ENCODE measurements around the gene TMEM170A. TPM values are rescaled to one million over a fixed set of nuclear protein-coding genes. Genes with fewer than 3 reads are reported as not detected.

TMEM170A gene
- total RNA-seq, 1 experiment from 2014 or later = 45.6 TPM

GRCh38 chr16:75462806-75463205 lies 1.7 kb downstream of the TMEM170A start (continued):
- TF ChIP-seq E2F4 (CRISPR knock-in tag; IDR thresholded peaks at IDR 0.05; ENCODE audit: borderline replicate concordance, low read depth) (no peak), USF1 (CRISPR knock-in tag; IDR thresholded peaks at IDR 0.05) (no peak), NR2C2 (CRISPR knock-in tag; IDR thresholded peaks at IDR 0.05) (no peak), ATF1 (CRISPR knock-in tag; IDR thresholded peaks at IDR 0.05) (no peak), IRF1 (CRISPR knock-in tag; IDR thresholded peaks at IDR 0.05) (no peak), ATF2 (CRISPR knock-in tag; IDR thresholded peaks at IDR 0.05; ENCODE audit: borderline replicate concordance, low read depth) (no peak), TEAD1 (CRISPR knock-in tag; IDR thresholded peaks at IDR 0.05) (no peak), ESRRA (CRISPR knock-in tag; IDR thresholded peaks at IDR 0.05; ENCODE audit: borderline replicate concordance) (no peak), MAX (CRISPR knock-in tag; IDR thresholded peaks at IDR 0.05) (no peak)

DNA sequence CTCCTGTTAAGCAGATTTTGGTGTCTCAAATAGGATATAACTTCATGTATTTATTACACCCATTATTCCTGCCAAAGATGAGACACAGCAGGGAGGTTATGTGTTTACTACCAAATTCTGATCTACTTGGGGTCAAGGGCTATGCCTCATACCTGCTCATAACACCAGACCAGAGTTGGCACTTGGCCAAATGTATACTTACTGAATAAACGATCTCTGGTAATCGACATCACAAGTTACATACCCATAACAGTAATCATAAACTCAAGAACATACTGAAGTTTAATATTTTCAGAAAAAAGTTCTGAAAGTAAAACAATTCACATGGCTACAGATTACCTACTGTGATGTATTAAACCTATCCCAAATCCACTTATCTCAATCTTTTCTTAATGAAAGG lies 2.9 kb downstream of the TMEM170A start:
- ChIA-PET POLR2A (no interaction called here), CTCF (no interaction called here)
- DNase-seq (ENCODE audit: low spot score) = no peak
- no peak for ATAC-seq
- H3K27ac Mint-ChIP-seq = no peak overlapping the region
- no peak overlapping the region for H3K4me3 Mint-ChIP-seq
- H3K36me3 Mint-ChIP-seq = peaks cover 4% of the 10 kb centered on the region
- H3K4me1 Mint-ChIP-seq = peaks cover 53% of the 10 kb centered on the region
- H3K27me3 Mint-ChIP-seq (ENCODE audit: low read depth) = no peaks in the 10 kb centered on the region
- H3K9me3 Mint-ChIP-seq = no peaks in the 10 kb centered on the region
- TF ChIP-seq USF2 (CRISPR knock-in tag; IDR thresholded peaks at IDR 0.05) = no peak
- no peak for TF ChIP-seq ZSCAN18 (CRISPR knock-in tag; IDR thresholded peaks at IDR 0.05)
- TF ChIP-seq ZNF416 (CRISPR knock-in tag; IDR thresholded peaks at IDR 0.05) = no peak
- no peak for TF ChIP-seq IRF2 (CRISPR knock-in tag; IDR thresholded peaks at IDR 0.05; ENCODE audit: borderline replicate concordance, low read depth)
- TF ChIP-seq NFE2L1 (CRISPR knock-in tag; IDR thresholded peaks at IDR 0.05) = no peak
- no peak for TF ChIP-seq CREB1 (CRISPR knock-in tag; IDR thresholded peaks at IDR 0.05)
- TF ChIP-seq FOXP4 (CRISPR knock-in tag; IDR thresholded peaks at IDR 0.05) = no peak
- no peak for TF ChIP-seq NR2C2 (CRISPR knock-in tag; IDR thresholded peaks at IDR 0.05)
- TF ChIP-seq IRF1 (CRISPR knock-in tag; IDR thresholded peaks at IDR 0.05) = no peak
- no peak for TF ChIP-seq CBFB (CRISPR knock-in tag; IDR thresholded peaks at IDR 0.05; ENCODE audit: low read depth)
- TF ChIP-seq, protein P1, sequence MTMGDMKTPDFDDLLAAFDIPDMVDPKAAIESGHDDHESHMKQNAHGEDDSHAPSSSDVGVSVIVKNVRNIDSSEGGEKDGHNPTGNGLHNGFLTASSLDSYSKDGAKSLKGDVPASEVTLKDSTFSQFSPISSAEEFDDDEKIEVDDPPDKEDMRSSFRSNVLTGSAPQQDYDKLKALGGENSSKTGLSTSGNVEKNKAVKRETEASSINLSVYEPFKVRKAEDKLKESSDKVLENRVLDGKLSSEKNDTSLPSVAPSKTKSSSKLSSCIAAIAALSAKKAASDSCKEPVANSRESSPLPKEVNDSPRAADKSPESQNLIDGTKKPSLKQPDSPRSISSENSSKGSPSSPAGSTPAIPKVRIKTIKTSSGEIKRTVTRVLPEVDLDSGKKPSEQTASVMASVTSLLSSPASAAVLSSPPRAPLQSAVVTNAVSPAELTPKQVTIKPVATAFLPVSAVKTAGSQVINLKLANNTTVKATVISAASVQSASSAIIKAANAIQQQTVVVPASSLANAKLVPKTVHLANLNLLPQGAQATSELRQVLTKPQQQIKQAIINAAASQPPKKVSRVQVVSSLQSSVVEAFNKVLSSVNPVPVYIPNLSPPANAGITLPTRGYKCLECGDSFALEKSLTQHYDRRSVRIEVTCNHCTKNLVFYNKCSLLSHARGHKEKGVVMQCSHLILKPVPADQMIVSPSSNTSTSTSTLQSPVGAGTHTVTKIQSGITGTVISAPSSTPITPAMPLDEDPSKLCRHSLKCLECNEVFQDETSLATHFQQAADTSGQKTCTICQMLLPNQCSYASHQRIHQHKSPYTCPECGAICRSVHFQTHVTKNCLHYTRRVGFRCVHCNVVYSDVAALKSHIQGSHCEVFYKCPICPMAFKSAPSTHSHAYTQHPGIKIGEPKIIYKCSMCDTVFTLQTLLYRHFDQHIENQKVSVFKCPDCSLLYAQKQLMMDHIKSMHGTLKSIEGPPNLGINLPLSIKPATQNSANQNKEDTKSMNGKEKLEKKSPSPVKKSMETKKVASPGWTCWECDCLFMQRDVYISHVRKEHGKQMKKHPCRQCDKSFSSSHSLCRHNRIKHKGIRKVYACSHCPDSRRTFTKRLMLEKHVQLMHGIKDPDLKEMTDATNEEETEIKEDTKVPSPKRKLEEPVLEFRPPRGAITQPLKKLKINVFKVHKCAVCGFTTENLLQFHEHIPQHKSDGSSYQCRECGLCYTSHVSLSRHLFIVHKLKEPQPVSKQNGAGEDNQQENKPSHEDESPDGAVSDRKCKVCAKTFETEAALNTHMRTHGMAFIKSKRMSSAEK (CRISPR knock-in tag; IDR thresholded peaks at IDR 0.05; ENCODE audit: borderline replicate concordance) = no peak
- TF ChIP-seq GRHL2 (CRISPR knock-in tag; IDR thresholded peaks at IDR 0.05; ENCODE audit: insufficient replicate concordance, severe bottlenecking) = no peak

All from WTC11 (cell line).